Panc1 (cell line): ENCODE measurements around the gene RNF34. TPM values are rescaled to one million over a fixed set of nuclear protein-coding genes. Genes with fewer than 3 reads are reported as not detected.

Experiments
- ATAC-seq: fragments of 200-7000 bp; cut with Tn5 transposase; 2 replicates; pipeline ENCODE4 v1.9.1; 2020; ENCODE audit warnings: mild to moderate bottlenecking, moderate library complexity
- BruUV-seq: library from RNA; stranded (reverse); fragments of 400-500 nt; replicated peaks from 2 replicates; lab custom pipeline; 2021; lab: Mats Ljungman, UMichigan
- CTCF ChIA-PET: fragments of 300-600 bp; sonication (Branson Sonifier 250); formaldehyde crosslinking; loops from one replicate; lab custom pipeline; 2022; ENCODE audit warnings: antibody characterized with exemption; lab: Charles Lee
- POLR2A ChIA-PET: fragments of 300-600 bp; sonication (Branson Sonifier 250); formaldehyde crosslinking; loops from one replicate; lab custom pipeline; 2022; ENCODE audit warnings: antibody characterized with exemption; lab: Charles Lee
- DNase-seq: peaks from one replicate; pipeline ENCODE4 v3.0.0-alpha.2; 2010; ENCODE audit warnings: low read depth, low spot score
- H3K27ac ChIP-seq: 2 replicates; pipeline ENCODE4 v1.5.1; 2011; ENCODE audit warnings: mild to moderate bottlenecking, low read length, inconsistent platforms
- H3K27me3 ChIP-seq: fragments of 200-500 bp; sonication (Bioruptor generic); 2 replicates; pipeline ENCODE4 v1.6.0; 2014; ENCODE audit warnings: low read length, inconsistent platforms; ENCODE audit not compliant: control insufficient read depth, insufficient read depth
- H3K36me3 ChIP-seq: fragments of 200-500 bp; sonication (Bioruptor generic); 2 replicates; pipeline ENCODE4 v1.5.1; 2014; ENCODE audit warnings: inconsistent platforms, mild to moderate bottlenecking, low read length, moderate library complexity; ENCODE audit not compliant: control insufficient read depth, insufficient read depth
- H3K4me1 ChIP-seq: 2 replicates; pipeline ENCODE4 v1.5.1; 2011; ENCODE audit warnings: inconsistent platforms, mild to moderate bottlenecking, low read length, moderate library complexity; ENCODE audit not compliant: control insufficient read depth, insufficient read depth
- H3K4me3 ChIP-seq, 2 experiments: 2 replicates each; pipeline ENCODE4 v1.5.1; 2011 to 2012; ENCODE audit warnings: low read depth in 2 of 2, low read length in 2 of 2, mild to moderate bottlenecking in 2 of 2, inconsistent platforms in 1 of 2, moderate library complexity in 1 of 2
- H3K9me3 ChIP-seq: fragments of 200-500 bp; sonication (Bioruptor generic); 2 replicates; pipeline ENCODE4 v1.5.1; 2014; ENCODE audit warnings: low read depth, mild to moderate bottlenecking, inconsistent platforms, low read length, moderate library complexity; ENCODE audit not compliant: control insufficient read depth, insufficient read depth
- CTCF ChIP-seq: fragments of 450-650 bp; IDR thresholded peaks from 2 replicates; pipeline ENCODE4 v1.5.1; 2017; ENCODE audit warnings: mild to moderate bottlenecking
- POLR2AphosphoS5 ChIP-seq: IDR thresholded peaks from 2 replicates; pipeline ENCODE4 v1.6.1; 2012; ENCODE audit warnings: mild to moderate bottlenecking, low read depth, low read length, moderate library complexity
- REST ChIP-seq, 2 experiments: IDR thresholded peaks; 2 replicates each; pipeline ENCODE4 v1.6.1; 2011 to 2012; ENCODE audit warnings: low read depth in 2 of 2, control low read depth in 1 of 2, low read length in 1 of 2, mild to moderate bottlenecking in 1 of 2, moderate library complexity in 1 of 2; ENCODE audit not compliant: insufficient read depth in 1 of 2
- SIN3A ChIP-seq: IDR thresholded peaks from 2 replicates; pipeline ENCODE4 v1.6.1; 2012; ENCODE audit warnings: low read depth, mild to moderate bottlenecking, low read length, moderate library complexity, borderline replicate concordance; ENCODE audit not compliant: insufficient read depth
- TCF7L2 ChIP-seq: IDR thresholded peaks from 2 replicates; pipeline ENCODE4 v1.6.1; 2011; ENCODE audit warnings: mild to moderate bottlenecking, low read depth, low read length, inconsistent platforms
- in situ Hi-C: cut with HindIII; loops from 2 replicates; pipeline ENCODE4 v1.10.0; 2016; ENCODE audit warnings: low sequenced_read_pairs, low pct_unique_long_range_greater_than_20kb
- intact Hi-C: fragments of 100-400 bp; cut with micrococcal nuclease; formaldehyde crosslinking; loops from one replicate; pipeline ENCODE4 v1.10.0; 2022; ENCODE audit not compliant: unreplicated experiment
- total RNA-seq: library from RNA; stranded (reverse); gene quantifications from one replicate; pipeline ENCODE4 v1.2.1, GENCODE V29; 2021; ENCODE audit not compliant: unreplicated experiment

Gene RNF34
- total RNA-seq, 1 experiment from 2014 or later, result 52.4 TPM

GRCh38 chr12:121351820-121352681, 47.9 kb upstream of the RNF34 start, which contains the start of gene ANAPC5:
Gene ANAPC5, minus strand, starts transcription at chr12:121352411. Its CDS starts 71 bp downstream, at chr12:121352340.
- peaks cover 3% of the 10 kb centered on the region; the same call in 1 of the 2 replicates for H3K4me1 ChIP-seq
- no TSS peak for BruUV-seq
- in situ Hi-C loops, result no loop called here

GRCh38 chr12:121352682-121353018, 47.3 kb upstream of the RNF34 start:
- BruUV-seq, result no TSS peak
- in situ Hi-C loops (no loop called here), intact Hi-C loops (loop anchor here (5.0 kb wide), 1 partner anchor 45 kb away; no protein-coding TSS in a partner anchor)
- TF ChIP-seq REST (IDR thresholded peaks at IDR 0.05; ENCODE audit: insufficient read depth in 1 of 2, low read depth in 2 of 2, low read length in 1 of 2) (no peak), SIN3A (no peak), CTCF (no peak), POLR2AphosphoS5 (no peak), TCF7L2 (no peak)
- no peaks in the 10 kb centered on the region for H3K27me3 ChIP-seq
- H3K9me3 ChIP-seq, result no peaks in the 10 kb centered on the region
- no peaks in the 10 kb centered on the region; the same call in 1 of the 2 replicates for H3K36me3 ChIP-seq
- peak overlapping the region; percentile 82 for H3K27ac ChIP-seq
- peak overlapping the region; percentile 86 to 100 for H3K4me3 ChIP-seq
- ChIA-PET POLR2A (interaction anchor here (0.6 to 1.7 kb wide), 4 partner anchors 26 to 201 kb away, joined by 3 to 7 read pairs (median 3); no protein-coding TSS in a partner anchor), CTCF (interaction anchor here (0.6 kb wide), 1 partner anchor 273 kb away, joined by 5 read pairs; no protein-coding TSS in a partner anchor)
- peaks cover 3% of the 10 kb centered on the region; the same call in 1 of the 2 replicates for H3K4me1 ChIP-seq
- DNase-seq, result no peak
- peak; percentile 75 for ATAC-seq

More at GRCh38 chr12:121351820-121352681, 47.9 kb upstream of the RNF34 start, which contains the start of gene ANAPC5:
- ATAC-seq, result peak; percentile 99
- intact Hi-C loops, result loop anchor here (5.0 kb wide), 1 partner anchor 45 kb away; no protein-coding TSS in a partner anchor
- H3K27me3 ChIP-seq, result no peaks in the 10 kb centered on the region
- TF ChIP-seq POLR2AphosphoS5, result peak; percentile 82
- TF ChIP-seq TCF7L2, result no peak
- no peak for TF ChIP-seq REST (IDR thresholded peaks at IDR 0.05; ENCODE audit: insufficient read depth in 1 of 2, low read depth in 2 of 2, low read length in 1 of 2)
- peak; percentile 95; the same call in 1 of the 2 replicates for TF ChIP-seq SIN3A
- ChIA-PET CTCF (no interaction called here), POLR2A (interaction anchor here (0.6 to 1.7 kb wide), 3 partner anchors 26 to 66 kb away, joined by 3 read pairs; no protein-coding TSS in a partner anchor)
- H3K9me3 ChIP-seq, result no peaks in the 10 kb centered on the region
- peak within 1 kb of the TSS; percentile 86 to 100 for H3K4me3 ChIP-seq
- no peaks in the 10 kb centered on the region; the same call in 1 of the 2 replicates for H3K36me3 ChIP-seq
- H3K27ac ChIP-seq, result peak within 1 kb of the TSS; percentile 89
- peak; percentile 89 for DNase-seq
